IPS-15b (cell line): ENCODE results near the gene NAPA.

Experiments used
- H3K27me3 ChIP-seq: one replicate; pipeline ENCODE4 v1.6.1; 2013; ENCODE audit warnings: low read length; ENCODE audit not compliant: control insufficient read depth, insufficient read depth
- H3K36me3 ChIP-seq: one replicate; pipeline ENCODE4 v1.6.1; 2013; ENCODE audit warnings: low read length; ENCODE audit not compliant: control insufficient read depth, insufficient read depth
- H3K4me1 ChIP-seq: one replicate; pipeline ENCODE4 v1.6.1; 2013; ENCODE audit warnings: mild to moderate bottlenecking, low read length; ENCODE audit not compliant: control insufficient read depth, insufficient read depth
- H3K4me3 ChIP-seq: one replicate; pipeline ENCODE4 v1.5.1; 2013; ENCODE audit warnings: low read depth, low read length
- H3K9ac ChIP-seq: one replicate; pipeline ENCODE4 v1.6.1; 2013; ENCODE audit warnings: low read depth, mild to moderate bottlenecking, low read length
- H3K9me3 ChIP-seq: one replicate; pipeline ENCODE4 v1.6.1; 2013; ENCODE audit warnings: mild to moderate bottlenecking, low read length; ENCODE audit not compliant: control insufficient read depth, insufficient read depth

NAPA gene

GRCh38 chr19:47520839-47521238 is 6.0 kb upstream of the NAPA start:
- H3K9me3 ChIP-seq: no peaks in the 10 kb centered on the region
- H3K4me1 ChIP-seq: peaks cover 4% of the 10 kb centered on the region
- no peaks in the 10 kb centered on the region for H3K36me3 ChIP-seq
- no peaks in the 10 kb centered on the region for H3K27me3 ChIP-seq
- H3K4me3 ChIP-seq: no peak overlapping the region
- H3K9ac ChIP-seq: no peak overlapping the region

- Histone ChIP-seq H3K9me3 (no peaks in the 10 kb centered on the region), H3K9ac (no peak overlapping the region), H3K4me1 (peaks cover 4% of the 10 kb centered on the region), H3K4me3 (no peak overlapping the region), H3K36me3 (no peaks in the 10 kb centered on the region), H3K27me3 (no peaks in the 10 kb centered on the region)
Measured at GRCh38 chr19:47520343-47520806, 5.5 kb upstream of the NAPA start.

- peaks cover 4% of the 10 kb centered on the region for H3K4me1 ChIP-seq
- H3K36me3 ChIP-seq: no peaks in the 10 kb centered on the region
- no peak overlapping the region for H3K4me3 ChIP-seq
- no peaks in the 10 kb centered on the region for H3K9me3 ChIP-seq
- no peaks in the 10 kb centered on the region for H3K27me3 ChIP-seq
- H3K9ac ChIP-seq: no peak overlapping the region
Measured at GRCh38 chr19:47518854-47519253, 4.0 kb upstream of the NAPA start.

DNA sequence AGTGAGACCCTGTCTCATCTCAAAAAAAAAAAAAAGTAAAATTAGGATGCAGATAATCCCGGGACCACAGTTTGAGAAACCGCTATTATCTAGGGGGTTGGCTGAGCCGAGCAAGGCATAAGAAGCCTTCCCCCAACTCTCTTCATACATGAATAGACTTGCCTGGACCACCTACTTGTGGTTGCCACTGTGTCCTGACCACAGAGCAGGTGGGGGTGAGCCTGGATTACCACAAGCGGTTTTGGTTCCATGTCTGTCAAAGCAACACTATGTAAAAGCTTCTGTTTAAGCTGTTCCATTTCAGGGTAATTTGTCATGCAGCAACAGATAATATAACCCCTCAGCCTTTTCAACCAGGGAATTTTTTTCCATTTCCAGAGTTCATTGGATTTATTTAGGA is 3.3 kb upstream of the NAPA start:
- Histone ChIP-seq H3K9ac (no peak overlapping the region), H3K9me3 (no peaks in the 10 kb centered on the region), H3K27me3 (no peaks in the 10 kb centered on the region), H3K4me3 (no peak overlapping the region), H3K36me3 (no peaks in the 10 kb centered on the region), H3K4me1 (peaks cover 4% of the 10 kb centered on the region)

DNA sequence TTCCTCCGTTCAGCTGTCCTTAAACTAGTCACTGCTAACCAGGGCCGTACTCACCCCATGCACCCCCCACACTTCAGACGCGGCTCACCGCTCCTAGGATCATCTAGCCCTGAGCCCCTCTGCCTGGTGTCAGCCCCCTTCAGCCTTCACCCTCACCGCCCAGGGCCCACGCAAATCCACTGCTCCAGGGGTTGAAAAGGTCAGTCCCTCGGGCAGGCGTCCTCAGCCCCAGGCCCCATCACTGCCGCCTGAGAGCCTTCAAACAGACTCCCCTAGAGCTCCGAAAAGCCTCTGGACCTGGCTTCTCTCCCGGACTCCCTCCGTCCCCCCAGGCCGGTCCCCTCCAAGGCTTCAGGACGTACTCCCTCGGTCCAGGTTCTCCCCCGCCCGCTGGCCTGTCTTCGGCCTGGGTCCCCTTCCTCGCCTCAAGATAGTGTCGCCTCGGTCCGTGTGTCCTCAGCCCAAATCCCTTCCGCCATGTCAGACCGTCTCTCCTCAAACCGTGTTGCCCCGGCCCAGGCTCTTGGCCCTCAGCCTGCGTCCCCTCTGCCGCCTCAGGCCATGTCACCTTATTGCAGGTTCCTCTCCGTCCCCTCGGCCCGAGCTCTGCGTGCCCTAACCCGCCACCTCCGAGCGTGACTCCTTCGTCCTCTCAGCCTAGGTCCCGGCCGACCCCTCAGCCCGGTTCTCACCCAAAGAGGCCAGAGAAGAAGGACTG is 553 bp downstream of the NAPA start:
- peak overlapping the region; percentile 97 for H3K9ac ChIP-seq
- no peaks in the 10 kb centered on the region for H3K9me3 ChIP-seq
- H3K4me1 ChIP-seq: no peaks in the 10 kb centered on the region
- H3K4me3 ChIP-seq: peak overlapping the region; percentile 97
- H3K36me3 ChIP-seq: no peaks in the 10 kb centered on the region
- H3K27me3 ChIP-seq: no peaks in the 10 kb centered on the region

- Histone ChIP-seq H3K9ac (no peak overlapping the region), H3K36me3 (no peaks in the 10 kb centered on the region), H3K4me1 (no peaks in the 10 kb centered on the region), H3K27me3 (no peaks in the 10 kb centered on the region), H3K4me3 (no peak overlapping the region), H3K9me3 (no peaks in the 10 kb centered on the region)
Measured at GRCh38 chr19:47512948-47513319, 1.9 kb downstream of the NAPA start.

DNA sequence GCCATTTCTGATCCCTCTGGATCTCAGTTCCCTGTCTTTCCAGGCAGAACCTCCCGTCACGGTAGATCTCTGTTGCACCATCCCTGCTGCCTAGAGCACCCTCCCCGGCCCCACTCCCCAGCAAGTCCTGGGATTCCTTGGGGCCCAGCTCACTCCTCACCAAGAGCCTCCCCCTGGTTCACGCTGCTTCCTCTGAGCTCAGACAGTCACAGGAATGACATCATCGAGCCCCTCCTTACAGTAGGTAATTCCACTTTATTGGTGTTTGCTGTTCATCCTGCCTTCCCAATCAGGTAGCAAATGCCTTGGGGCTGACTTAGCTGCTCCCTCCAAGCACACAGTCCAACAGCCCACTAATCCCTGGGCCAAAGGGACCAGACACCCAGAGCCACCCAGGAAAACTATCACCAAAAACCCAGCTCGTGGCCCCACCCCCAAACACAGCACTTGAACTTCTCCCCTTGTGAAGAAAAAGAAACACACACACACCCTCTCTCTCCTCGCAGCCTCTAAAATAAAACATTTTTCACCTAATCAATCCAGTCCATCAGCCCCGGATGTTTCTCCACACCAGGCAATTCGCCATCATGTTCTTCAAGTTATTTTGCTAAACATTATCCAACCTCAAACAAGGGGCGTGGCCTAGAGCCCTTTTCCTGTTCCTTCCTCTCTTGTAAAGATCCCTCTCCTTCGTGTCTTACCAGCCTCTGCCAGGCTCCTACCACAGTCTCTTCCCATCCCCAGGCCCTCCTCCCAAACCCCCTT is 2.5 kb downstream of the NAPA start:
- Histone ChIP-seq H3K4me1 (no peaks in the 10 kb centered on the region), H3K4me3 (no peak overlapping the region), H3K9ac (no peak overlapping the region), H3K27me3 (no peaks in the 10 kb centered on the region), H3K9me3 (no peaks in the 10 kb centered on the region), H3K36me3 (no peaks in the 10 kb centered on the region)

GRCh38 chr19:47511681-47512080 is 3.2 kb downstream of the NAPA start:
- Histone ChIP-seq H3K27me3 (no peaks in the 10 kb centered on the region), H3K4me1 (no peaks in the 10 kb centered on the region), H3K9ac (no peak overlapping the region)

GRCh38 chr19:47511128-47511517 is 3.7 kb downstream of the NAPA start:
- Histone ChIP-seq H3K9me3 (no peaks in the 10 kb centered on the region), H3K36me3 (peaks cover 10% of the 10 kb centered on the region), H3K4me1 (no peaks in the 10 kb centered on the region), H3K9ac (no peak overlapping the region), H3K4me3 (no peak overlapping the region), H3K27me3 (no peaks in the 10 kb centered on the region)

More at GRCh38 chr19:47511681-47512080, 3.2 kb downstream of the NAPA start:
- peaks cover 4% of the 10 kb centered on the region for H3K36me3 ChIP-seq
- no peak overlapping the region for H3K4me3 ChIP-seq
- no peaks in the 10 kb centered on the region for H3K9me3 ChIP-seq

DNA sequence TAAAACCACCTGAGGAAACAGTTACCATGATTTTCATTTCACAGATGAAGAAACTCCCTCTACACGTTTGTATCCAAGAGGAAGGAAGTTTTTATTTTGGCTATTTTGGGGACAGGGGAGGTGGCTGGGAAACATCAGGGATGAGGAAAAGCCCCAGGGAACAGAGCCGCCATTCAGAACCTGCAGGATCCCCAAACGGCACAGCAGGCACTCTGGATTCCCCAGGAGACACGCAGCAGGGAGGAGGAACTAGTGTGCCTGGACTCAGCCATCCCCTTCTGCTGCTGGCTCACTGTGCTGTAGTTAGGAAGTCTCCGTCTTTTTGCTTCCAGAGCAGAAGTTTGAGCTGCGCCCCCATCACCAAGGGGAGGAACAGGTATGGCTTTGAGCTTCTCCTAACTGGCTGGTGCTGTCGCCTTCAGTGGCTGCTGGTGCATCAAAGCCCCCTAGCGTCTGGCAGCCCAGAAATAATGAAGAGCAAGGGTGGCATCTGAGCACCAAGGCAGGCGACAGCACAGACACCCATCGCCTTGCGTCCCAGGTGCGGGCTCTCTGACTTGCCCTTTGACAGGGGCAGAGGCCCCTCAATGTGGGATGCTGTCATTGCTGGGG is 4.2 kb downstream of the NAPA start:
- no peak overlapping the region for H3K4me3 ChIP-seq
- H3K36me3 ChIP-seq: peaks cover 10% of the 10 kb centered on the region
- no peak overlapping the region for H3K9ac ChIP-seq
- H3K4me1 ChIP-seq: no peaks in the 10 kb centered on the region
- H3K27me3 ChIP-seq: no peaks in the 10 kb centered on the region
- H3K9me3 ChIP-seq: no peaks in the 10 kb centered on the region

GRCh38 chr19:47509973-47510372 is 4.9 kb downstream of the NAPA start:
- H3K4me1 ChIP-seq: no peaks in the 10 kb centered on the region
- no peak overlapping the region for H3K9ac ChIP-seq

More at GRCh38 chr19:47509973-47510372, 4.9 kb downstream of the NAPA start:
- no peaks in the 10 kb centered on the region for H3K9me3 ChIP-seq
- no peak overlapping the region for H3K4me3 ChIP-seq
- H3K27me3 ChIP-seq: no peaks in the 10 kb centered on the region
- peaks cover 10% of the 10 kb centered on the region for H3K36me3 ChIP-seq
